Central memory CD8-positive, alpha-beta T cell (primary cell): Measurements from ENCODE around the gene PROZ.

Experiments
- ATAC-seq: fragments of 150-1000 bp; cut with Tn5 transposase; replicated peaks from 2 replicates; pipeline ENCODE4 v1.10.0; 2022; ENCODE audit warnings: mild to moderate bottlenecking, moderate FRiP score, moderate number of reproducible peaks; ENCODE audit not compliant: poor library complexity, severe bottlenecking; ENCODE audit errors: extremely low read depth
- DNase-seq, 2 donors: peaks; one replicate each; pipeline ENCODE4 v3.0.0; 2021; ENCODE audit warnings: low spot score in 2 of 2
- H3K27ac Mint-ChIP-seq: one replicate; pipeline ENCODE4 v1.8.0; 2022; ENCODE audit warnings: low read depth, mild to moderate bottlenecking, moderate library complexity, mixed read lengths
- H3K27me3 Mint-ChIP-seq: one replicate; pipeline ENCODE4 v1.8.0; 2022; ENCODE audit warnings: mixed read lengths
- H3K36me3 Mint-ChIP-seq: one replicate; pipeline ENCODE4 v1.8.0; 2022; ENCODE audit warnings: mild to moderate bottlenecking, moderate library complexity, mixed read lengths; ENCODE audit not compliant: insufficient read depth
- H3K4me1 Mint-ChIP-seq: one replicate; pipeline ENCODE4 v1.8.0; 2022; ENCODE audit warnings: mixed read lengths
- H3K4me3 Mint-ChIP-seq: one replicate; pipeline ENCODE4 v1.8.0; 2022; ENCODE audit warnings: mild to moderate bottlenecking, moderate library complexity, mixed read lengths
- H3K9me3 Mint-ChIP-seq: one replicate; pipeline ENCODE4 v1.8.0; 2022; ENCODE audit warnings: mixed read lengths

The PROZ gene

DNA sequence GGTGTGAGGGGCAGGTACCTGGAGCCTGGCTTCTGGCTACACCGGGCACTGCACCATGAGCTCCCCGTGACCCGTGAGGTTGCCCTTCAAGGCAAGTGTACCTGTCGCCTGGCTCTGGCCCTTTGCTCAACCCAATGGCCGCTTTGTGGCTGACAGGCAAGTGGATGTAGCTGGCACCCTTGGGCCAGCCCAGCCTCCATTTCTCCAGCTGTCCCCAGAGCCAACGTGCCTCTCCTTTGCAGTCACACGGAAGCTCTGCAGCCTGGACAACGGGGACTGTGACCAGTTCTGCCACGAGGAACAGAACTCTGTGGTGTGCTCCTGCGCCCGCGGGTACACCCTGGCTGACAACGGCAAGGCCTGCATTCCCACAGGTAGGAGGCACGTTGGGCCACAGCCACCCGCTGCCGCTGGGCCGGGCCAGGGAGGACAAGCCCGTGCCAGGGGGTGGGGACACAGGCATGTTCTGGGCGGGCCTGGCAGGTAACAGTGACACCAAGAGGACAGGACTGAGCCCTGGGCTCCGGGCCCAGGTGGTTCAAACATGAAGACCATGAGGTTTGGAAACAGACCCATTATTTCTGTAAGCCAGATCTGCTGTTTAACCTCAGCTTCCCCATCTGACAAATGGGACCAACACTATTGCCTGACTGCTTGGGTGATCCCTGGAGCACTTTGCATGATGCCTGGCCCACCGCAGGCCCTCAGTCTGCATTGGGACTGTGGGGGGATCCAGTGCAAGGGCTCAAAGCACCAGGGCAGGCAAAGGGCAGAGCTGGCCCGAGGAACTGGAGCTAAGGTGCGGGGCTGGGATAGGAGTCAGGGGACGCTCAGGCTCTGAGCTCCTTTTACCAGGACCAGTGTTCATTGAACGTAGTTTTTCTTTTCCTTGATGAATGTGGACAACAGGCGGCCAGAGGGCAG lies 17.5 kb upstream of the PROZ start:
- no peaks in the 10 kb centered on the region for H3K4me1 Mint-ChIP-seq
- DNase-seq (no peak), ATAC-seq (no peak)
- peaks cover 9% of the 10 kb centered on the region for H3K27me3 Mint-ChIP-seq
- H3K9me3 Mint-ChIP-seq, result no peaks in the 10 kb centered on the region
- no peak overlapping the region for H3K4me3 Mint-ChIP-seq
- H3K36me3 Mint-ChIP-seq, result no peaks in the 10 kb centered on the region
- H3K27ac Mint-ChIP-seq, result no peak overlapping the region

GRCh38 chr13:113141601-113141970 lies 16.9 kb upstream of the PROZ start:
- Mint-ChIP-seq H3K4me3 (no peak overlapping the region), H3K36me3 (no peaks in the 10 kb centered on the region), H3K4me1 (no peaks in the 10 kb centered on the region), H3K27me3 (peaks cover 13% of the 10 kb centered on the region), H3K9me3 (no peaks in the 10 kb centered on the region), H3K27ac (no peak overlapping the region)
- DNase-seq (no peak), ATAC-seq (no peak)

- Mint-ChIP-seq H3K4me1 (no peaks in the 10 kb centered on the region), H3K27me3 (peaks cover 20% of the 10 kb centered on the region), H3K4me3 (no peak overlapping the region), H3K9me3 (no peaks in the 10 kb centered on the region), H3K36me3 (no peaks in the 10 kb centered on the region), H3K27ac (no peak overlapping the region)
- ATAC-seq (no peak), DNase-seq (no peak)
These were observed 15.6 kb upstream of the PROZ start for GRCh38 chr13:113142876-113143275.

DNA sequence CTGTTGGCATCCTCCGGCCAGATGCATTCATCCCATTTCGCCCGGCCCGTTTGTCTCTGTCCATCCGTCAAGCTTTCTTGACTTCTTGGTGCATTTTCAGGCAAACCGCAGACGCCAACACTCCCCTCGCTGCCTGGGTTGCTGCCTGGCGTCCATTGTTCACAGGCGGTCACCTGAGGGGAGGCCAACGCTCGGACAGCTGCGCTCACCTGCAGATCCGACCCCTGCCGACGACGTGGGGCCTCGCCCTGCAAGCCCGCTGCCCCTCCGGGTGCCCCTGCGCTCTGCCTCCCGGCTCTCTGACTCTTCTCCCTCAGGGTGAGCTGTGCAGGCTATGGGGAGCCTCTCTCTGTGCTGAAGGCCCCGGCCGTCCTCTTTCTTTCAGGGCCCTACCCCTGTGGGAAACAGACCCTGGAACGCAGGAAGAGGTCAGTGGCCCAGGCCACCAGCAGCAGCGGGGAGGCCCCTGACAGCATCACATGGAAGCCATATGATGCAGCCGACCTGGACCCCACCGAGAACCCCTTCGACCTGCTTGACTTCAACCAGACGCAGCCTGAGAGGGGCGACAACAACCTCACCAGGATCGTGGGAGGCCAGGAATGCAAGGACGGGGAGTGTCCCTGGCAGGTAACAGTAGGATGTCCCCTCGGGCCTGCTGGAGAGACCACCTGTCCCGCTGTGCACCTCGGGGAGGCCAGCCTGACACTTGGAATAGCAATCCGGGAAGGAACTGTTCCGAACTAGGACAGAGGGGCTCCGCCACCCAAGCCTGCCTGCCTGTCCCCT lies 14.8 kb upstream of the PROZ start:
- Mint-ChIP-seq H3K9me3 (no peaks in the 10 kb centered on the region), H3K4me3 (no peak overlapping the region), H3K27ac (no peak overlapping the region), H3K4me1 (no peaks in the 10 kb centered on the region), H3K27me3 (peaks cover 20% of the 10 kb centered on the region), H3K36me3 (no peaks in the 10 kb centered on the region)
- ATAC-seq, result no peak
- DNase-seq, result no peak

DNA sequence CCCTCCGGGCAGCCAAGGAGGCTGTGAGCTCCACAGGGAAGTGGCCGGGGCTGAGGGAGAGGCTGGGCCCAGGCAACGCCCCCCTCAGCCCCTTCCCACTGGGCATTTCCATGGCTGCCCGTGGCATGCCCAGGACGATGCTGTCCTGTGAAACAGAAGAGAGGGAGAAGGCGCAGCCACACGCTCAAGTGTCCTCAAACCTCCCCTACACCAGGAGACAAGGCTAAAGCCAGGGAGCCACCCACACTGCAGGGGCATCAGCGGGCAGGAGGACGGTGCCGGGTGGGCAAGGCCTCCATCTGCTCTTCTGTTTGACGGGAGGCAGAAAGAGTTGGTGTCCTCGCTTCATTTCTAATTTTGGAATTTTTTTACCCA lies 14.2 kb upstream of the PROZ start:
- Mint-ChIP-seq H3K27ac (no peak overlapping the region), H3K36me3 (no peaks in the 10 kb centered on the region), H3K4me3 (no peak overlapping the region), H3K9me3 (no peaks in the 10 kb centered on the region), H3K27me3 (peaks cover 20% of the 10 kb centered on the region), H3K4me1 (no peaks in the 10 kb centered on the region)
- ATAC-seq (no peak), DNase-seq (no peak)

GRCh38 chr13:113145496-113145895 lies 13.0 kb upstream of the PROZ start:
- no peaks in the 10 kb centered on the region for H3K9me3 Mint-ChIP-seq
- peaks cover 20% of the 10 kb centered on the region for H3K27me3 Mint-ChIP-seq
- H3K27ac Mint-ChIP-seq, result no peak overlapping the region
- H3K4me3 Mint-ChIP-seq, result no peak overlapping the region
- H3K4me1 Mint-ChIP-seq, result no peaks in the 10 kb centered on the region
- no peak for DNase-seq
- ATAC-seq, result no peak
- no peaks in the 10 kb centered on the region for H3K36me3 Mint-ChIP-seq

- ATAC-seq, result no peak
- Mint-ChIP-seq H3K27ac (no peak overlapping the region), H3K4me3 (no peak overlapping the region), H3K36me3 (no peaks in the 10 kb centered on the region), H3K27me3 (peaks cover 20% of the 10 kb centered on the region), H3K9me3 (no peaks in the 10 kb centered on the region), H3K4me1 (no peaks in the 10 kb centered on the region)
- DNase-seq, result no peak
These were observed 12.4 kb upstream of the PROZ start for GRCh38 chr13:113145911-113146598.

GRCh38 chr13:113146750-113147149 lies 11.7 kb upstream of the PROZ start:
- no peak overlapping the region for H3K4me3 Mint-ChIP-seq
- no peak for ATAC-seq
- no peaks in the 10 kb centered on the region for H3K9me3 Mint-ChIP-seq
- peaks cover 20% of the 10 kb centered on the region for H3K27me3 Mint-ChIP-seq
- H3K27ac Mint-ChIP-seq, result no peak overlapping the region
- H3K4me1 Mint-ChIP-seq, result peaks cover 2% of the 10 kb centered on the region
- H3K36me3 Mint-ChIP-seq, result no peaks in the 10 kb centered on the region
- DNase-seq, result no peak

DNA sequence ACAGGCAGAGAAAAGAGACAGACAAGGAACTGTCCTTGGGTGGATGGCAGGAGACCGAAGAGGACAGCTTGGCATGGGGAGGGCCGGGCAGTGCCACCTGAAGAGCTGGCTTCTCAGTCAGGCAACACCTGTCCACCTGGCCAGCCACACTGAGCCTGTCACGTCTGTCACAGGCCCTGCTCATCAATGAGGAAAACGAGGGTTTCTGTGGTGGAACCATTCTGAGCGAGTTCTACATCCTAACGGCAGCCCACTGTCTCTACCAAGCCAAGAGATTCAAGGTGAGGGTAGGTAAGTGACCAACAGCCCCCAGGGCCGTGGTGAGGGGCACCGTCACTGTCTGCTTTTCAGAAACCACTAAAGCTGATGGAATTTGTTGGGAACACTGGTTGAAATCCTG lies 11.2 kb upstream of the PROZ start:
- peaks cover 20% of the 10 kb centered on the region for H3K27me3 Mint-ChIP-seq
- no peaks in the 10 kb centered on the region for H3K36me3 Mint-ChIP-seq
- peaks cover 7% of the 10 kb centered on the region for H3K4me1 Mint-ChIP-seq
- H3K4me3 Mint-ChIP-seq, result no peak overlapping the region
- DNase-seq (no peak), ATAC-seq (no peak)
- no peak overlapping the region for H3K27ac Mint-ChIP-seq
- no peaks in the 10 kb centered on the region for H3K9me3 Mint-ChIP-seq

GRCh38 chr13:113148407-113148806 lies 10.0 kb upstream of the PROZ start:
- H3K36me3 Mint-ChIP-seq, result peaks cover 2% of the 10 kb centered on the region
- H3K27me3 Mint-ChIP-seq, result peaks cover 20% of the 10 kb centered on the region
- DNase-seq (no peak), ATAC-seq (no peak)
- H3K27ac Mint-ChIP-seq, result no peak overlapping the region
- H3K4me3 Mint-ChIP-seq, result no peak overlapping the region
- no peaks in the 10 kb centered on the region for H3K9me3 Mint-ChIP-seq
- peaks cover 15% of the 10 kb centered on the region for H3K4me1 Mint-ChIP-seq

- DNase-seq (no peak), ATAC-seq (no peak)
- no peak overlapping the region for H3K27ac Mint-ChIP-seq
- peaks cover 15% of the 10 kb centered on the region for H3K4me1 Mint-ChIP-seq
- H3K9me3 Mint-ChIP-seq, result no peaks in the 10 kb centered on the region
- H3K27me3 Mint-ChIP-seq, result peaks cover 20% of the 10 kb centered on the region
- peaks cover 4% of the 10 kb centered on the region for H3K36me3 Mint-ChIP-seq
- no peak overlapping the region for H3K4me3 Mint-ChIP-seq
These were observed 9.4 kb upstream of the PROZ start for GRCh38 chr13:113148940-113149503.

- peaks cover 18% of the 10 kb centered on the region for H3K4me1 Mint-ChIP-seq
- no peak for ATAC-seq
- H3K9me3 Mint-ChIP-seq, result no peaks in the 10 kb centered on the region
- no peak overlapping the region for H3K4me3 Mint-ChIP-seq
- peaks cover 20% of the 10 kb centered on the region for H3K27me3 Mint-ChIP-seq
- H3K36me3 Mint-ChIP-seq, result peaks cover 8% of the 10 kb centered on the region
- no peak for DNase-seq
- H3K27ac Mint-ChIP-seq, result no peak overlapping the region
These were observed 8.5 kb upstream of the PROZ start for GRCh38 chr13:113149711-113150549.
